WTC11 (cell line): Measurements from ENCODE around the gene TUBA1A. TPM values are rescaled to one million over a fixed set of nuclear protein-coding genes. Genes with fewer than 3 reads are reported as not detected.
A peak's percentile ranks its signal among the peaks of the same experiment; 100 is the strongest.

Experiments
- ATAC-seq: fragments of 200-7000 bp; cut with Tn5 transposase; 2 replicates; pipeline ENCODE4 v1.10.0; 2021; ENCODE audit warnings: mild to moderate bottlenecking, moderate library complexity
- CTCF ChIA-PET: fragments of 300-600 bp; sonication (Branson Sonifier 250); formaldehyde crosslinking; loops from one replicate; lab custom pipeline; 2021; ENCODE audit warnings: antibody characterized with exemption; lab: Charles Lee
- POLR2A ChIA-PET: fragments of 350-600 bp; sonication (Branson Sonifier 250); formaldehyde crosslinking; loops from one replicate; lab custom pipeline; 2021; ENCODE audit warnings: antibody characterized with exemption; lab: Charles Lee
- DNase-seq: peaks from one replicate; pipeline ENCODE4 v3.0.0; 2021; ENCODE audit warnings: low spot score
- H3K27ac Mint-ChIP-seq: 2 replicates; pipeline ENCODE4 v1.8.0; 2021; ENCODE audit warnings: mixed read lengths
- H3K27me3 Mint-ChIP-seq: 2 replicates; pipeline ENCODE4 v1.8.0; 2021; ENCODE audit warnings: low read depth, mild to moderate bottlenecking, moderate library complexity, mixed read lengths
- H3K36me3 Mint-ChIP-seq: 2 replicates; pipeline ENCODE4 v1.8.0; 2021; ENCODE audit warnings: mixed read lengths
- H3K4me1 Mint-ChIP-seq: 2 replicates; pipeline ENCODE4 v1.8.0; 2022; ENCODE audit warnings: mixed read lengths
- H3K4me3 Mint-ChIP-seq: 2 replicates; pipeline ENCODE4 v1.8.0; 2021; ENCODE audit warnings: mild to moderate bottlenecking, moderate library complexity, mixed read lengths
- H3K9me3 Mint-ChIP-seq: 2 replicates; pipeline ENCODE4 v1.8.0; 2021; ENCODE audit warnings: mixed read lengths
- CREB1 ChIP-seq: sonication (generic); formaldehyde crosslinking; IDR thresholded peaks from 2 replicates; pipeline ENCODE4 v1.8.0; 2023; ENCODE audit warnings: mild to moderate bottlenecking, missing genetic modification reagents
- ESRRA ChIP-seq: sonication (generic); formaldehyde crosslinking; IDR thresholded peaks from 2 replicates; pipeline ENCODE4 v1.8.1; 2022; ENCODE audit warnings: mild to moderate bottlenecking, missing genetic modification reagents, borderline replicate concordance
- ETV6 ChIP-seq: sonication (generic); formaldehyde crosslinking; IDR thresholded peaks from 2 replicates; pipeline ENCODE4 v1.8.1; 2022; ENCODE audit warnings: mild to moderate bottlenecking, missing genetic modification reagents
- FOXK1 ChIP-seq: sonication (generic); formaldehyde crosslinking; IDR thresholded peaks from 2 replicates; pipeline ENCODE4 v1.8.0; 2022; ENCODE audit warnings: mild to moderate bottlenecking, moderate library complexity, missing genetic modification reagents
- FOXP1 ChIP-seq: sonication (generic); formaldehyde crosslinking; IDR thresholded peaks from 2 replicates; pipeline ENCODE4 v1.8.0; 2022; ENCODE audit warnings: missing genetic modification reagents, mild to moderate bottlenecking, moderate library complexity, borderline replicate concordance
- JAZF1 ChIP-seq: fragments of 250-450 bp; sonication (Bioruptor Pico); IDR thresholded peaks from 2 replicates; pipeline ENCODE4 v1.9.0; 2021; ENCODE audit warnings: moderate library complexity, mild to moderate bottlenecking, inconsistent platforms
- JUN ChIP-seq: sonication (generic); formaldehyde crosslinking; IDR thresholded peaks from 2 replicates; pipeline ENCODE4 v1.8.0; 2023; ENCODE audit warnings: mild to moderate bottlenecking, missing genetic modification reagents
- MYBL2 ChIP-seq: sonication (generic); formaldehyde crosslinking; IDR thresholded peaks from 2 replicates; pipeline ENCODE4 v1.8.1; 2023; ENCODE audit warnings: mild to moderate bottlenecking, moderate library complexity, missing genetic modification reagents
- NFATC4 ChIP-seq: fragments of 250-450 bp; sonication (Bioruptor Pico); IDR thresholded peaks from 2 replicates; pipeline ENCODE4 v1.9.0; 2021; ENCODE audit warnings: mild to moderate bottlenecking
- SMAD4 ChIP-seq: sonication (generic); formaldehyde crosslinking; IDR thresholded peaks from 2 replicates; pipeline ENCODE4 v1.8.0; 2022; ENCODE audit warnings: mild to moderate bottlenecking, missing genetic modification reagents
- SOX15 ChIP-seq: fragments of 250-450 bp; sonication (Bioruptor Pico); IDR thresholded peaks from 2 replicates; pipeline ENCODE4 v1.9.0; 2021; ENCODE audit warnings: mild to moderate bottlenecking
- ZBTB21 ChIP-seq: sonication (generic); formaldehyde crosslinking; IDR thresholded peaks from 2 replicates; pipeline ENCODE4 v1.8.1; 2023; ENCODE audit warnings: mild to moderate bottlenecking, missing genetic modification reagents, borderline replicate concordance
- ZNF219 ChIP-seq: sonication (generic); formaldehyde crosslinking; IDR thresholded peaks from 2 replicates; pipeline ENCODE4 v1.8.0; 2023; ENCODE audit warnings: missing genetic modification reagents, mild to moderate bottlenecking, borderline replicate concordance
- total RNA-seq: library from RNA; stranded (reverse); gene quantifications from 3 replicates; pipeline ENCODE4 v1.2.3, GENCODE V29; 2021
- TF ChIP-seq, protein P1 (sequence below): sonication (generic); formaldehyde crosslinking; IDR thresholded peaks from 2 replicates; pipeline ENCODE4 v1.8.0; 2023; ENCODE audit warnings: missing genetic modification reagents, mild to moderate bottlenecking, borderline replicate concordance
- TF ChIP-seq, protein P2 (sequence below): sonication (generic); formaldehyde crosslinking; IDR thresholded peaks from 2 replicates; pipeline ENCODE4 v1.8.1; 2022; ENCODE audit warnings: mild to moderate bottlenecking, missing genetic modification reagents, moderate library complexity, borderline replicate concordance

Gene TUBA1A
- total RNA-seq, 1 experiment from 2014 or later = 226 TPM

DNA sequence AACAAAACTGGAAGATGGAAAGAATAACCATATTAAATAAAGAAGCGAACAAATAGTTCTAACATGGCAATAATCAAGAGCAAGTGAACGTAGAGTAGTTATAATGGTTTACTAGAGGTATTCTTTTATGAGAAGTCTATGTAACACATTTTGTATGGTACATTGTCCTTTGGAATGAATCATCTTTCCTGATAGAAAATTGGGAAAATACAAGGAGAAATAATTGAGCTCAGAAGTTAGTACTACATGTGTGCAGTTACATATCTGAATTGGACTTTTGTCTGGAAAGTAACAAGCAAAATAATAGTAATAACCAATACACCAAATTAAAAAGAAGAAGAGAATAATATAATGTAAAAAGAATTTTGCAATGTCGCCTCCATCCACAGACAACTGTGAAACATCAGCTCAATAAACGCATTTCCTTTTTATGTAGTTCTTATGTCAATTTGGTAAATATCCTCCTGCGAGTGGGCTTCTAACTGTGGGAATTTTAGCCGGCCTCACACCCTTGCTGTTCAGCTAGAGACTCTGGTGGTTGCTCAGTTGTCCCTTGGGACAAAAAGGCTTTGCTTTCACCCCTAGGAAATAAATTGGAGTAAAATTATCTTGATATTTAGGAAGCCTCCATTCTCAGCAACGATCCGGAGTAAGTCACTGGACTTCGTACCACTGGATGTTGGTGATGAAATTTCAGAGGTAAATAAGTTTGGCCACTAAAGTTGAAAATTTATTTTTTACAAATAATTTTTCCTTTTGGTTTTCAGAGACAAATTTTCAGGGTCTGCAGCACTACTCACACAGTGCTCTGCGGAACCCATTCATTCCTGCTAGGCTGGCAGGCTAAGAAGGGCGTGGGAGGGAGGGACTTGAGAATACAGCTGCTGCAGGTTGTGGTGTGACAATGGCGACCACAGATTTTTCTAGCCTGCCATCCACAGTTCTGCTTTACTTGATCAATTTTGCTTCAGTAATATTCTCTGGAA lies 1.1 kb upstream of the TUBA1A start:
- CTCF ChIA-PET = interaction anchor here (0.7 to 2.4 kb wide), 2 partner anchors 60 to 152 kb away, joined by 3 to 11 read pairs; partner anchors contain the start of gene TUBA1B
- no peak for ATAC-seq
- peaks cover 13% of the 10 kb centered on the region for H3K36me3 Mint-ChIP-seq
- POLR2A ChIA-PET = no interaction called here
- peaks cover 11% of the 10 kb centered on the region for H3K4me1 Mint-ChIP-seq
- DNase-seq = no peak
- H3K27me3 Mint-ChIP-seq = no peaks in the 10 kb centered on the region
- H3K27ac Mint-ChIP-seq = peak overlapping the region; percentile 80
- TF ChIP-seq SOX15 (CRISPR knock-in tag) (no peak), NFATC4 (no peak), JUN (no peak), ETV6 (CRISPR knock-in tag) (no peak), SMAD4 (CRISPR knock-in tag) (no peak)
- TF ChIP-seq, protein P1, sequence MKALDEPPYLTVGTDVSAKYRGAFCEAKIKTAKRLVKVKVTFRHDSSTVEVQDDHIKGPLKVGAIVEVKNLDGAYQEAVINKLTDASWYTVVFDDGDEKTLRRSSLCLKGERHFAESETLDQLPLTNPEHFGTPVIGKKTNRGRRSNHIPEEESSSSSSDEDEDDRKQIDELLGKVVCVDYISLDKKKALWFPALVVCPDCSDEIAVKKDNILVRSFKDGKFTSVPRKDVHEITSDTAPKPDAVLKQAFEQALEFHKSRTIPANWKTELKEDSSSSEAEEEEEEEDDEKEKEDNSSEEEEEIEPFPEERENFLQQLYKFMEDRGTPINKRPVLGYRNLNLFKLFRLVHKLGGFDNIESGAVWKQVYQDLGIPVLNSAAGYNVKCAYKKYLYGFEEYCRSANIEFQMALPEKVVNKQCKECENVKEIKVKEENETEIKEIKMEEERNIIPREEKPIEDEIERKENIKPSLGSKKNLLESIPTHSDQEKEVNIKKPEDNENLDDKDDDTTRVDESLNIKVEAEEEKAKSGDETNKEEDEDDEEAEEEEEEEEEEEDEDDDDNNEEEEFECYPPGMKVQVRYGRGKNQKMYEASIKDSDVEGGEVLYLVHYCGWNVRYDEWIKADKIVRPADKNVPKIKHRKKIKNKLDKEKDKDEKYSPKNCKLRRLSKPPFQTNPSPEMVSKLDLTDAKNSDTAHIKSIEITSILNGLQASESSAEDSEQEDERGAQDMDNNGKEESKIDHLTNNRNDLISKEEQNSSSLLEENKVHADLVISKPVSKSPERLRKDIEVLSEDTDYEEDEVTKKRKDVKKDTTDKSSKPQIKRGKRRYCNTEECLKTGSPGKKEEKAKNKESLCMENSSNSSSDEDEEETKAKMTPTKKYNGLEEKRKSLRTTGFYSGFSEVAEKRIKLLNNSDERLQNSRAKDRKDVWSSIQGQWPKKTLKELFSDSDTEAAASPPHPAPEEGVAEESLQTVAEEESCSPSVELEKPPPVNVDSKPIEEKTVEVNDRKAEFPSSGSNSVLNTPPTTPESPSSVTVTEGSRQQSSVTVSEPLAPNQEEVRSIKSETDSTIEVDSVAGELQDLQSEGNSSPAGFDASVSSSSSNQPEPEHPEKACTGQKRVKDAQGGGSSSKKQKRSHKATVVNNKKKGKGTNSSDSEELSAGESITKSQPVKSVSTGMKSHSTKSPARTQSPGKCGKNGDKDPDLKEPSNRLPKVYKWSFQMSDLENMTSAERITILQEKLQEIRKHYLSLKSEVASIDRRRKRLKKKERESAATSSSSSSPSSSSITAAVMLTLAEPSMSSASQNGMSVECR (CRISPR knock-in tag) = no peak
- TF ChIP-seq, protein P2, sequence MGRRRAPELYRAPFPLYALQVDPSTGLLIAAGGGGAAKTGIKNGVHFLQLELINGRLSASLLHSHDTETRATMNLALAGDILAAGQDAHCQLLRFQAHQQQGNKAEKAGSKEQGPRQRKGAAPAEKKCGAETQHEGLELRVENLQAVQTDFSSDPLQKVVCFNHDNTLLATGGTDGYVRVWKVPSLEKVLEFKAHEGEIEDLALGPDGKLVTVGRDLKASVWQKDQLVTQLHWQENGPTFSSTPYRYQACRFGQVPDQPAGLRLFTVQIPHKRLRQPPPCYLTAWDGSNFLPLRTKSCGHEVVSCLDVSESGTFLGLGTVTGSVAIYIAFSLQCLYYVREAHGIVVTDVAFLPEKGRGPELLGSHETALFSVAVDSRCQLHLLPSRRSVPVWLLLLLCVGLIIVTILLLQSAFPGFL (CRISPR knock-in tag) = no peak
- TF ChIP-seq, all 79 proteins: peak for 0
- H3K9me3 Mint-ChIP-seq = no peaks in the 10 kb centered on the region
- peak overlapping the region; percentile 43 for H3K4me3 Mint-ChIP-seq

DNA sequence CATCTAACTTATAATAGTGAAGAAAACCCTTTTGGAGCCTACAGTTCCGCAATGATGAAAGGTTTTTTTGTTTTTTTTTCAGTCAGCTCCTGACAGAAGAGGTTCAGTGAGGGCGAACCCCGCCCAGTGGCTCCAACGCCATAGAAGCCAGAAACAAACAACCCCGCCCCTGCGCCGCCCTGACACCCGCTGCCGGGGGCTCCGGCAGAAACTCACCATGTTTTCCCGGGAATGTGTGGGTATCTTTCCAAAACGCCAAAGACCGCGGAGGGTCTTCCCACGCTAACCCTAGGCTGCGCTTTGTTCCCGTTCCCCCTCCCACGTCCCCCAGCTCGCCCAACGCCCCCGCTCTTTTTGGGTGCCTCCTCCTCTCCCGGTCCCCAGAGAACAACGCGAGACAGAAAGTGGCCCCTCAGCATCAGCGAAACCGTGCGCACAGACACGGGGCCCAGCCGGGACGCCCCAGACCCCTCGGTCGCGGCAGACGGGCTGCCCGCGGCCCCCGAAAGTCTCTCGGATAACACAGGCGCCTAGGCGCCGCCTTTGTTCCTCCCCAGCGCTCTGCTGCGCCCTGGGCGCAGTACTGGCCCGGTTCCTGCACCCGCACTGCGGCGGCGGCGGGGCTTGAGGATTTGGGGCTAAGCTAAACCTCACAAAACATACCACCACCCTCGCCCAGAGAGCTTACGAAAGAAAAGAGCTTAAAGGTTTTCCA lies 522 bp downstream of the TUBA1A start:
- peak; percentile 63 for DNase-seq
- no peak for TF ChIP-seq NFATC4
- TF ChIP-seq CREB1 (CRISPR knock-in tag) = no peak
- TF ChIP-seq FOXK1 (CRISPR knock-in tag) = 0 out of 2 replicates have a peak, but pooled peaks have one; percentile 5
- no peak for TF ChIP-seq ZBTB21 (CRISPR knock-in tag)
- TF ChIP-seq JAZF1 (CRISPR knock-in tag) = no peak
- TF ChIP-seq ZNF219 (CRISPR knock-in tag) = no peak
- TF ChIP-seq MYBL2 (CRISPR knock-in tag) = peak; percentile 37; the same call in 1 of the 2 replicates
- 0 out of 2 replicates have a peak, but pooled peaks have one; percentile 39 for TF ChIP-seq FOXP1 (CRISPR knock-in tag)
- TF ChIP-seq ESRRA = no peak
- Mint-ChIP-seq H3K36me3 (peaks cover 18% of the 10 kb centered on the region), H3K27me3 (no peaks in the 10 kb centered on the region), H3K27ac (peak overlapping the region; percentile 98), H3K9me3 (no peaks in the 10 kb centered on the region), H3K4me3 (peak overlapping the region; percentile 93), H3K4me1 (peaks cover 11% of the 10 kb centered on the region)
- ATAC-seq = peak; percentile 42
- ChIA-PET POLR2A (interaction anchor here (0.6 to 1.5 kb wide), 8 partner anchors 13 to 130 kb away, joined by 3 to 12 read pairs (median 3); partner anchors contain the start of genes LMBR1L and TUBA1B), CTCF (interaction anchor here (0.6 to 2.4 kb wide), 9 partner anchors 45 to 200 kb away, joined by 3 to 11 read pairs (median 5); partner anchors contain the start of gene TUBA1B)
